Measurements from ENCODE around the gene FLT4. TPM values are rescaled to one million over a fixed set of nuclear protein-coding genes. Genes with fewer than 3 reads are reported as not detected.

FLT4 gene
- polyA plus RNA-seq, 1 experiment, result 0.27 TPM

GRCh38 chr5:180591311-180591887 lies 58.0 kb downstream of the FLT4 start, which contains the start of gene SCGB3A1:
Gene SCGB3A1, minus strand, starts transcription at chr5:180591499. Its CDS starts 37 bp downstream, at chr5:180591462.
- CTCF ChIA-PET, result no interaction called here

GRCh38 chr5:180590543-180591310 lies 58.7 kb downstream of the FLT4 start:
- ChIA-PET POLR2A (no interaction called here), CTCF (interaction anchor here (1.0 kb wide), 1 partner anchor 119 kb away, joined by 3 read pairs; no protein-coding TSS in a partner anchor)
- DNase-seq (ENCODE audit: low read depth), result no peak
- no peak overlapping the region for H3K4me3 ChIP-seq (ENCODE audit: low read depth, low read length)
- no peaks in the 10 kb centered on the region for H3K36me3 ChIP-seq (ENCODE audit: control insufficient read depth, insufficient read depth, low read length)
- TF ChIP-seq CTCF (IDR thresholded peaks at IDR 0.05; ENCODE audit: insufficient read depth, low read depth, low read length), result no peak
- peaks cover 23% of the 10 kb centered on the region for H3K27me3 ChIP-seq (ENCODE audit: control insufficient read depth, insufficient read depth, low read length)

More at GRCh38 chr5:180591311-180591887, 58.0 kb downstream of the FLT4 start, which contains the start of gene SCGB3A1:
- H3K27me3 ChIP-seq (ENCODE audit: control insufficient read depth, insufficient read depth, low read length), result peaks cover 23% of the 10 kb centered on the region
- TF ChIP-seq CTCF (IDR thresholded peaks at IDR 0.05; ENCODE audit: insufficient read depth, low read depth, low read length), result no peak
- POLR2A ChIA-PET, result no interaction called here
- H3K4me3 ChIP-seq (ENCODE audit: low read depth, low read length), result no peak within 1 kb of the TSS
- no peaks in the 10 kb centered on the region for H3K36me3 ChIP-seq (ENCODE audit: control insufficient read depth, insufficient read depth, low read length)
- no peak for DNase-seq (ENCODE audit: low read depth)

- Histone ChIP-seq H3K36me3 (ENCODE audit: control insufficient read depth, insufficient read depth, low read length) (no peaks in the 10 kb centered on the region), H3K27me3 (ENCODE audit: control insufficient read depth, insufficient read depth, low read length) (peaks cover 23% of the 10 kb centered on the region), H3K4me3 (ENCODE audit: low read depth, low read length) (no peak overlapping the region)
- no peak for DNase-seq (ENCODE audit: low read depth)
- POLR2A ChIA-PET, result no interaction called here
- no peak for TF ChIP-seq CTCF (IDR thresholded peaks at IDR 0.05; ENCODE audit: insufficient read depth, low read depth, low read length)
- CTCF ChIA-PET, result interaction anchor here (1.0 kb wide), 1 partner anchor 118 kb away, joined by 3 read pairs; no protein-coding TSS in a partner anchor
Observed at GRCh38 chr5:180589771-180590542, 59.4 kb downstream of the FLT4 start.

- no peak for DNase-seq (ENCODE audit: low read depth)
- no peak for TF ChIP-seq CTCF (IDR thresholded peaks at IDR 0.05; ENCODE audit: insufficient read depth, low read depth, low read length)
- Histone ChIP-seq H3K36me3 (ENCODE audit: control insufficient read depth, insufficient read depth, low read length) (no peaks in the 10 kb centered on the region), H3K27me3 (ENCODE audit: control insufficient read depth, insufficient read depth, low read length) (peaks cover 18% of the 10 kb centered on the region), H3K4me3 (ENCODE audit: low read depth, low read length) (no peak overlapping the region)
- ChIA-PET CTCF (no interaction called here), POLR2A (no interaction called here)
Observed at GRCh38 chr5:180586870-180587269, 62.5 kb downstream of the FLT4 start.

- no peak for TF ChIP-seq CTCF (IDR thresholded peaks at IDR 0.05; ENCODE audit: insufficient read depth, low read depth, low read length)
- ChIA-PET POLR2A (no interaction called here), CTCF (interaction anchor here (0.7 to 1.3 kb wide), 2 partner anchors 11 to 14 kb away, joined by 3 read pairs; no protein-coding TSS in a partner anchor)
- no peak for DNase-seq (ENCODE audit: low read depth)
- Histone ChIP-seq H3K27me3 (ENCODE audit: control insufficient read depth, insufficient read depth, low read length) (peaks cover 16% of the 10 kb centered on the region), H3K36me3 (ENCODE audit: control insufficient read depth, insufficient read depth, low read length) (no peaks in the 10 kb centered on the region), H3K4me3 (ENCODE audit: low read depth, low read length) (no peak overlapping the region)
Observed at GRCh38 chr5:180586204-180586603, 63.2 kb downstream of the FLT4 start.
